ENCODE results near the gene KCNJ6. TPM values are rescaled to one million over a fixed set of nuclear protein-coding genes. Genes with fewer than 3 reads are reported as not detected.

KCNJ6 gene
- total and polyA plus RNA-seq, 9 of the 15 experiments (the other 6 are each of a cell fraction or from before 2014, with no cell fraction given): 0.06 to 0.21 (median 0.13) TPM; not detected in 1

- H3K36me3 ChIP-seq (ENCODE audit: control insufficient read depth, insufficient read depth, low read length): no peaks in the 10 kb centered on the region
- peak overlapping the region; percentile 90 for H3K27ac ChIP-seq (ENCODE audit: extremely low read depth, low read depth, low read length)
- WGBS (ENCODE audit: insufficient coverage, low coverage, missing lambda C conversion rate): 12% methylated on average over 12 of the region's 12 CpGs
- no peaks in the 10 kb centered on the region for H4K20me1 ChIP-seq (replicated peaks; ENCODE audit: control insufficient read depth, insufficient read depth, low read length)
- ATAC-seq: 0 out of 3 replicates have a peak, but pooled peaks have one; percentile 1
- H3K9me3 ChIP-seq (replicated peaks; ENCODE audit: control insufficient read depth, insufficient read depth, low read depth, low read length): no peaks in the 10 kb centered on the region
- no peaks in the 10 kb centered on the region for H3K27me3 ChIP-seq (ENCODE audit: control insufficient read depth in 2 of 2, insufficient read depth in 2 of 2, low read length in 2 of 2)
- BruUV-seq (replicated peaks): no TSS peak
- peak; percentile 11 for FAIRE-seq
- peak in 2 of 4 experiments; percentile 33 to 65 for DNase-seq (ENCODE audit: extremely low read depth in 1 of 4, low spot score in 3 of 4)
- peaks cover 30 to 53% of the 10 kb centered on the region in 2 experiments for H3K4me1 ChIP-seq (replicated peaks in 1 of 2; ENCODE audit: control insufficient read depth in 2 of 2, insufficient read depth in 2 of 2, low read length in 2 of 2)
- intact Hi-C loops (cut with micrococcal nuclease) (loop anchor here (2.0 to 10.0 kb wide), 4 partner anchors 18 to 340 kb away; no protein-coding TSS in a partner anchor), in situ Hi-C loops (cut with MboI) (no loop called here)
- peak overlapping the region; percentile 61 for H3K4me3 ChIP-seq
- CTCF ChIA-PET (ENCODE audit: low intra/inter-chr PET ratio): no interaction called here
- H3K79me2 ChIP-seq (ENCODE audit: control insufficient read depth, insufficient read depth, low read length): peaks cover 10% of the 10 kb centered on the region
- POLR2A ChIA-PET: interaction anchor here (0.7 to 2.7 kb wide), 11 partner anchors 10 to 1011 kb away, joined by 3 to 28 read pairs (median 5); partner anchors contain the start of gene VPS26C
- peak overlapping the region; percentile 67 to 92; a peak in 3 of 4 replicates for H3K9ac ChIP-seq (ENCODE audit: insufficient read depth in 1 of 2, low read depth in 2 of 2, low read length in 2 of 2)
- no peaks in the 10 kb centered on the region for H3K9me1 ChIP-seq (ENCODE audit: control insufficient read depth, insufficient read depth, low read length)
- peak overlapping the region; percentile 98 for H3K4me2 ChIP-seq (ENCODE audit: insufficient read depth, low read length)
- peak overlapping the region; percentile 98 for H2AFZ ChIP-seq (ENCODE audit: low read depth, low read length)
- TF ChIP-seq CCAR2 (IDR thresholded peaks at IDR 0.05; ENCODE audit: low read depth, low read length) (no peak), L3MBTL2 (IDR thresholded peaks at IDR 0.05) (peak; percentile 87), CBX1 (IDR thresholded peaks at IDR 0.05; ENCODE audit: low read depth) (no peak), TCF7 (IDR thresholded peaks at IDR 0.05; ENCODE audit: borderline replicate concordance) (no peak), NCOR1 (IDR thresholded peaks at IDR 0.05) (no peak; the same call in 1 of the 2 replicates), THRA (IDR thresholded peaks at IDR 0.05) (no peak), ZNF740 (CRISPR knock-in tag; IDR thresholded peaks at IDR 0.05) (0 out of 2 replicates have a peak, but pooled peaks have one; percentile 24), ZNF740 (tag; IDR thresholded peaks at IDR 0.05) (0 out of 4 replicates have a peak, but pooled peaks of 1 of the 2 experiments have one; percentile 59), ZKSCAN8 (CRISPR knock-in tag; IDR thresholded peaks at IDR 0.05) (no peak), ID3 (CRISPR knock-in tag; IDR thresholded peaks at IDR 0.05) (no peak), ID3 (tag; IDR thresholded peaks at IDR 0.05) (no peak), ZNF57 (CRISPR knock-in tag; IDR thresholded peaks at IDR 0.05) (no peak), SMAD1 (IDR thresholded peaks at IDR 0.05; ENCODE audit: low read depth, low read length, partially characterized antibody) (no peak), ELF2 (CRISPR knock-in tag; IDR thresholded peaks at IDR 0.05) (no peak), THRAP3 (IDR thresholded peaks at IDR 0.05; ENCODE audit: borderline replicate concordance) (no peak), HEY1 (CRISPR knock-in tag; IDR thresholded peaks at IDR 0.05; ENCODE audit: borderline replicate concordance) (no peak)
Observed at GRCh38 chr21:37564924-37565529, 351.2 kb downstream of the KCNJ6 start.

All from K562 (cell line).